GM18526 (cell line): ENCODE measurements around the gene BACH1.

Source experiments
- POLR2A ChIP-seq: IDR thresholded peaks from 3 replicates; pipeline ENCODE4 v1.6.1; 2011; ENCODE audit not compliant: insufficient read length; ENCODE audit errors: extremely low read depth

Gene BACH1

DNA sequence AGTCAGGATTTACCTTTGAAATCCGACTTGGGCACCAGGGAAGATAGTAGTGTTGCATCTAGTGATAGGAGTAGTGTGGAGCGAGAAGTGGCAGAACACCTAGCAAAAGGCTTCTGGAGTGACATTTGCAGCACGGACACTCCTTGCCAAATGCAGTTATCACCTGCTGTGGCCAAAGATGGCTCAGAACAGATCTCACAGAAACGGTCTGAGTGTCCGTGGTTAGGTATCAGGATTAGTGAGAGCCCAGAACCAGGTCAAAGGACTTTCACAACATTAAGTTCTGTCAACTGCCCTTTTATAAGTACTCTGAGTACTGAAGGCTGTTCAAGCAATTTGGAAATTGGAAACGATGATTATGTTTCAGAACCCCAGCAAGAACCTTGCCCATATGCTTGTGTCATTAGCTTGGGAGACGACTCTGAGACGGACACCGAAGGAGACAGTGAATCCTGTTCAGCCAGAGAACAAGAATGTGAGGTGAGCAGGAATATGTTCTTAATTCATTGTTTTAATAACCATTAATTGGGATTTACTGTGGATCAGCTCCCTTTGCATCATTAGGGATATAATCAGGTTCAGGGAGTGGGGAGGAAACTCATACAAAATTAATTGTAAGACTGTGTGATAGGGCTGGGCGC lies 28.3 kb downstream of the BACH1 start:
- no peak for TF ChIP-seq POLR2A

DNA sequence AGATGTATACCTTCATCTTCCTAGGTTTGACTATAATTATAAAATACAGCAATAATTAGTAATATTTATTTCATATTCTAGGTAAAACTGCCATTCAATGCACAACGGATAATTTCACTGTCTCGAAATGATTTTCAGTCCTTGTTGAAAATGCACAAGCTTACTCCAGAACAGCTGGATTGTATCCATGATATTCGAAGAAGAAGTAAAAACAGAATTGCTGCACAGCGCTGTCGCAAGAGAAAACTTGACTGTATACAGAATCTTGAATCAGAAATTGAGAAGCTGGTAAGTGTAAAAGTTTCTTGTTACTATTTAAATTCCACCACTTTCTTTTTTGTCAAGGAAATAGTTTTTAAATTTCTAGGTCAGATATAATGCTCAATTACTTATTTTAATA lies 30.7 kb downstream of the BACH1 start:
- no peak for TF ChIP-seq POLR2A

DNA sequence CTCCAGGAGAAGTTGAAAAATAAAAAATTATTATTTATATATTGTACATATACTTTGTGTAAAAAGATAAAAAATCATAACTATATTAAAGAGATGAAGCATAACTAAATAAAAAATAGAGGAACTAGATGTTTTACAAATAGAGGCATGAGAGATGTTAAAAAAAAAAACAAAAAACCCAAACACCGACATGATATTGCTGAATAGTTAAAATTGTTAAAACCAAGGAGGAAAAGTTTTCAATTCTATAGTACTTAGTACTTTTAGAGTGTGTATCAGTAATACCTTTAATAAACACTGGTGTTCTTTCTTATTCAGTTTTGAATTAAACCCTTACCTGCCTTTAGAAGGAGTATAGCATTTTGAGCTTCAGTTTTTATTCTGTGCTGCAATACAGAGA lies 32.1 kb downstream of the BACH1 start:
- TF ChIP-seq POLR2A: no peak

DNA sequence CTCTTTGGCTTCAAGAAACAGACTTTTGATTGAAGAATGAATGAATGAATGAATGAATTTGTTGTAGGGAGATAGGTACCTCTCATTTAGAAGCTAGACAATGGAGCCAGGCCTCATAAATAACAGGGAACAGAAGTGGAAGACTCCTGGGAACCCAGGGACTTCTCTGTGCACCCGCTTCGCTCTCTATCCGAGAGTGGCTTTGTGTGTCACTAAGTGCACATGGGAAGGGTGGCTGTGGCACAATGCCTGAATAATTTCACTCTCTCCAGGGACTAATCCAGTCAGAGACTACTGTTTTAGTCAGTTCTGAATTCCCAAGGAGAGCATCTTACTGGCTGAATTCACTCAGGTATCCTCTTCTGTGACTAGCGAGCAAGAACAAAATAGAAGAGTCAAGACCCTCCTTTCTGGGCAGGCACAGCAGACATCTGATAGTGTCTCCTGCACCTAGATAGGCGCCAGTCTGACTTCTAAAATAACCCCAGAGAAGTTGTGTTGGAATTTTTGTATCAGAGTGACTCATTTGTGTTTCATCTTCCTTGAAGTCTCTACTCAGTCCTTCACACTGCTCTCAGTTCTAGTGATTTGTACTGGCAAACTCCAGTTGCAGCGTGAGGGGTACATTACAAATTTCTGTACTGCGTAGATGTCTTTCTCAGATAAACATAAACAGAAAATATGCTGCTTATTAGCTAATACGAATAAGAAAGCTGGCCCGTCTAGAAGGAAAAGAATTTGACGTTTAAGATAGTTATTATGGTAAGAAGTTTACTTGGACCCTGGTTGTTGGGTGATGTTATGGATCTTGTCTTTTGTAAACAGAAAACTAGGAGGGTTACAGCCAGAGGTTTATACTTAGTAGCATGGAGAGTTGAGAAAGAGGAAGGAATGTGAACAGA lies 34.0 kb downstream of the BACH1 start:
- TF ChIP-seq POLR2A: no peak

DNA sequence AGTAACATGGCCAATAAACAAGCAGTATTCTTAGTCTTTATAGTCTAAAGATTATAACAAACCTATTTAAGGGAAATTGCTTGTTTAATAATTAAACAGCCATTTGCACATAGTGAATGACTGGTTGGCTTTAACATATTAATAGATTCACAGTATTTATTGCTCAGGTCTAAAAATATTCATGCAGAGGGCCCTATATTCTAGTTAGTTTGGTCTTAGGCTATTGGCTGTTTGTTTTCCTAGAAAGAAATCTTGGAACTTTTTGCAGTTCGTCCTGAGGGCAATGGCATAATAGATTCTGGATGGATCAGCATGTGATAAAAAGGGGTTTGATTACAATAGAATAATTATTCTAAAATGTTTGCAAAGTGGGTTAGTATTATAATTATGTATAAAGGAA lies 34.7 kb downstream of the BACH1 start:
- no peak for TF ChIP-seq POLR2A

DNA sequence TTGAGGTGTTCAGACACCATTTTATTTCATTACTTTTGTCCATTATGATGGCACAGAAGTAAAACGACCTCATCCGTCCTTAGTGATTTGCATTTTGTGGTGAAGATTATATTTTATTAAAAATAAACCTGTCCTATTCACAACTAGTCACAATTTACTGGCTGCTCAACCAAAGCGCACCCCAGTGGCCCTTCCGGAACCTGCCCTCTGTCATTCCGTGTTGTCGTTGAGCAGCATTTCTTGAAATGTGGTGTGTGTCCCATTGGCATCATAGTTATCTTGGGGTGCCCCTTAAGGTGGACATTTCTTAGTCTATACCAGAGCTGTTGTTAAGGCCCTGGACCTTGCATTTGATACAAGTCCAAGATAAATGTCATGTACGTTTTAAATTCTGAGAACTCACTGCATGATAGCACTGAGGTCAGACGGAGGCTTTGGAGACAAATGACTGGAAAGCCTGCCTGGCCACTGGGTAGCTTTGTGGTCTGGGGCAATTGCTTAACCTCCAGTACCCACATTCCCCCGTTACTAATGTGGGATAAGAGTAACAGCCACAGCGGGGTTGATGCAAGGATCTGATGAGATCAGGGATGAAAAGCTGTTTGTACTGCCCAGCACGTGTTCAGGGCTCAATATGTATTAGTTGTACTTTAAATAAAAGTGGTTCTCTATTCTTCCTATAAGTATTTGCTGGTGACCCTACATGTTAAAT lies 36.2 kb downstream of the BACH1 start:
- no peak for TF ChIP-seq POLR2A

DNA sequence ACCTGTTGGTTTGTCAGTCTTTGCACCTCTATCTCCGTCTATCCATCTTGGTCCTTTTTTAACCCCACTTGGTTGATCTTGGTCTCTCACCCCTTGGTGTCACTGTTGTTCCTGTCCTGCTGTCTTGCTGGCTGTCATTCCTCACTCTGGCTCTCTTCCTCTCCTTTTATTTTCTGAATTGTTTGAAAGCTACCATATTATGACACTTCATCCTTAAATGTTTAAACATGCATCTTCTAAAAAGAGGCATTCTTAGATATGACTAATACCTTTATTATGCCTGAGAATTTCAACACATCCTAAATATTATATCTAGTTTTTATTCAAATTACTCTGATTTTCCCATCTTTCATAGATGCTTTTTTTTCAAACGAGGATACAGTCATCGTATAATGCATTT lies 37.0 kb downstream of the BACH1 start:
- no peak for TF ChIP-seq POLR2A

DNA sequence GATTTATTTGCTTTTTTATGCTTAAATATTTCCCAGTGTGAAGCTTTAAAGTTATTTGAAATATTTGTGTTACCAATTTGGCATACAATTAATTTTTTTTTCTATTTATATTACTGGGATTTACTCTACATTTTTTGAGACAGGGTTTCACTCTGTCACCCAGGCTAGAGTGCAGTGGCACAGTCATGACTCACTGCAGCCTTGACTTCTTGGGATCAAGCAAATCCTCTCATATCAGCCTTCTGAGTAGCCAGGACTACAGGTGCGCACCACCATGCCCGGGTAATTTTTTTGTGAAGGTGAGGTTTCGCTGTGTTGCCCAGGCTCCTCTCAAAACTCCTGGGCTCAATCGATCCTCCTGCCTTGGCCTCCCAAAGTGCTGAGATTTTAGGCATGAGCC lies 39.5 kb downstream of the BACH1 start:
- no peak for TF ChIP-seq POLR2A

DNA sequence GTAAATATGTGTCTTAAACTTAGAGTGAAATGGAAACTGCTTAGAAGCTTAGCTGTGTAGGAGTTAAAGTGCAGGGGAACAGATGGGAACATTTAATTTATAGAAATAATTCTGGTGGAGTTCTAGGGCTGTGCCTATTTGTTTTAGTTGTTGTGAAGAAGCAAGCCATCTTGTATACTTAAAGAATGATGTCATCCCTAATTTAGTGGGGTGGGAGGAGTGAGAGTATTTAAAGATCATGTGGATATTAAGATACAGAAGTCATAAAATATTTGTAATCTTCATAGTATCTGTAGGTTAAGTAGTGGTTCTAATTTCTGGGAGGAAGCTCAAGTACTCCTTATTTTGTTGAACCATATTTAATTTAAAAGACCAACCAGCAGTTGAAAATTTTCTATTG lies 41.5 kb downstream of the BACH1 start:
- TF ChIP-seq POLR2A: no peak

DNA sequence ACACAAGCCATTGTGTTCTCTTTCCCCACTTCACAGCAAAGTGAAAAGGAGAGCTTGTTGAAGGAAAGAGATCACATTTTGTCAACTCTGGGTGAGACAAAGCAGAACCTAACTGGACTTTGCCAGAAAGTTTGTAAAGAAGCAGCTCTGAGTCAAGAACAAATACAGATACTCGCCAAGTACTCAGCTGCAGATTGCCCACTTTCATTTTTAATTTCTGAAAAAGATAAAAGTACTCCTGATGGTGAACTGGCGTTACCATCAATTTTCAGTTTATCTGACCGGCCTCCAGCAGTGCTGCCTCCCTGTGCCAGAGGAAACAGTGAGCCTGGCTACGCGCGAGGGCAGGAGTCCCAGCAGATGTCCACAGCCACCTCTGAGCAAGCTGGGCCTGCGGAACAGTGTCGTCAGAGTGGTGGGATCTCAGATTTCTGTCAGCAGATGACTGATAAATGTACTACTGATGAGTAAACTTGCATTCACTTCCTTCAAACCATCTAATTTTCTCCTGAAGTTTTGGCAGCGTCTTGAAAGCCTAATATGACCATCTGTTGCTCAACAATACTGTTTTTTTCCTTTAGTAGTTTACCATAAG lies 43.7 kb downstream of the BACH1 start:
- TF ChIP-seq POLR2A: no peak

DNA sequence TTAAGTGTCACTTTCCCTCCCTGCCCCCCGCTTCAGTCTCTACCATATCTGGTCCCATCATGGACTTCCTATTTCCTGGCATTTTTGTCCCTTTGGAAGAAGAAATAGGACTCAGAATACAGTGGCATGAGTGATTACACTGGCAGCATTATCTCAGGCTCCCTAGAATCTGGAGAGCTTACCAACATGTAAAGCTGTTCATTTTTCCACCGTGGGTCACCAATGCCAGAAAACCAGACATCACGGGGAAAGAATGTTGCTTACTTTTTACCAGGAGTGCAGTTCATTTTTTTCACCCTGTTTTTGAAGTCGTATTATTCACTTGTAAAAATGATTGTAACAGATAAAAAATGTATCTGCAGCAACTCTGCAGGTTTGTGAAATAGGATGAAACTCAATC lies 44.8 kb downstream of the BACH1 start:
- no peak for TF ChIP-seq POLR2A

DNA sequence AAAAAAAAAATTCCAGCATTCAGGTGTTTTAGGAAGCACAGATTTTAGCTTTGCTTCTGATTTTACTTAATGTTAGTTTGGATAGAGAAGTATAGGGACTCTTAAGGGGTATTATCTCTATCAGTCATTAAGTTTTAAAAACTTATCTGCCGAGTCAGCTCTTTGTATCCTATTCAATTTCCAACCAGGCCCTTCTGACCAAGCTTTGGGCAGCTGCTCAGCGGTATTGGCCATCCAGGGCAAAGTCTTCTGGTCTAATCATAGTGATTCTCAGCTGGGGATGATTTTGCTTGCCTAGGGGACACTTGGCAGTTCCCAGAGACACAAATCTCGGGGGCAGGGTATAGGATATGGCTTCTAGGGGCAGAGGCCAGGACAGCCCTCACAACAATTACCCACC lies 47.6 kb downstream of the BACH1 start:
- no peak for TF ChIP-seq POLR2A

DNA sequence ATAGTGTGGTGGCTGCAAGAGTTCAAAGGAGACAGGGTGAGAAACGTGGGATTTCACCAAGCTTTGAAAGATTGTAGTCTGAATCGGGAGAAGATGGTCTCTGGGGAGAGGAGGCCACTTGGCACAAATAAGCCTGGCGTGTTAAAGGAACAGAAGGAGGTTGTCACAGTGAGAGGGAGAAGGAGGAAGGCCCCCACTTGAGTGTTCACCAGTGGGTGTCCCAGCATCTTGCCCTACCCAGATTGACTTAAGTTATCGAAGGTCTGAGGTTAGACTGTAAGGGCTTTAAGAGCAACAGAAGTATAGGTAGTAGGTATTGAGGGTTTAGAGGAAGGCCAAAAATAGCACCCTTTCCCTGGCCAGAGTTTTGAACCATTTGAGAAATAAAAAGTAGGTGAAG lies 48.0 kb downstream of the BACH1 start:
- TF ChIP-seq POLR2A: no peak

DNA sequence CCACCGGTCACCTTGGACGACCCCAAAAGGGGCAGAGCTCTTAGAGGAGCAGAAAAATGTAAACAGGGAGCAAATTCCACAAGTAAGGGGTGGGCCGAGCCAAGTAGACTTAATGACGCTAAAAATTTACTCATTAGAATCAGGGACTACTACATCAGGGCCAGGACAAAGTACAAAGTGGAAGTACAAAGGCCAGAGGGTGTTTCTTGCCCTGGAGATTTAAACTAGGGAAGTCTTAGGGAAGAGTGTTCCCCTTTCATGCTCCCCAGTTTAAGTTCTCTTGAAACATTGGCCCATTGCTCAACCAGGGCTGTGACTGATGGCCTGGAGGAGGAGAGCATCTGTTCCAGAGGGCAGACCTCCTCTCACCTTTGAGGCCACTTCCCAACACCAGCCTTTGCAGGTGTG lies 48.6 kb downstream of the BACH1 start:
- no peak for TF ChIP-seq POLR2A

DNA sequence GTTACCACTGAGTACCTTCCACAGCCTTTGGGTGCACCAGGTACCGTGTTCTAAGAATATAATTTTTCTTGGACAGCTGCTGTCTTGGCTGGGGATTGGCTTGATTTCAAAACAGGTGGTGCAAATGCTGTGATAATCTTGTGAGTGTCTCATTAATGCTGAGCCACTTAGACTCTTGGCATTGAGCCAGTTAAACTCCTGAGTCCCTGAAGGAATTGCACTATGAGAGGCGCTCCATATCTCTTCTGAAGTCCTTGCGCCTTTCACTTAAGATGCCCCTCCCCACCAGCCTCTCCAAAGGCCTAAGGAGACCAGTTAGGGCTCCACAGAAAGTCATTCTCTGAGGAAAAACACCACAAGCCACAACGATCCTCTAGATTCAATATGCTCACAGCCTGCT lies 51.0 kb downstream of the BACH1 start:
- TF ChIP-seq POLR2A: no peak
